ENCODE data around the gene AFM.

GRCh38 chr4:73533515-73534422, 52.2 kb downstream of the AFM start:
- TF ChIP-seq, protein P1, sequence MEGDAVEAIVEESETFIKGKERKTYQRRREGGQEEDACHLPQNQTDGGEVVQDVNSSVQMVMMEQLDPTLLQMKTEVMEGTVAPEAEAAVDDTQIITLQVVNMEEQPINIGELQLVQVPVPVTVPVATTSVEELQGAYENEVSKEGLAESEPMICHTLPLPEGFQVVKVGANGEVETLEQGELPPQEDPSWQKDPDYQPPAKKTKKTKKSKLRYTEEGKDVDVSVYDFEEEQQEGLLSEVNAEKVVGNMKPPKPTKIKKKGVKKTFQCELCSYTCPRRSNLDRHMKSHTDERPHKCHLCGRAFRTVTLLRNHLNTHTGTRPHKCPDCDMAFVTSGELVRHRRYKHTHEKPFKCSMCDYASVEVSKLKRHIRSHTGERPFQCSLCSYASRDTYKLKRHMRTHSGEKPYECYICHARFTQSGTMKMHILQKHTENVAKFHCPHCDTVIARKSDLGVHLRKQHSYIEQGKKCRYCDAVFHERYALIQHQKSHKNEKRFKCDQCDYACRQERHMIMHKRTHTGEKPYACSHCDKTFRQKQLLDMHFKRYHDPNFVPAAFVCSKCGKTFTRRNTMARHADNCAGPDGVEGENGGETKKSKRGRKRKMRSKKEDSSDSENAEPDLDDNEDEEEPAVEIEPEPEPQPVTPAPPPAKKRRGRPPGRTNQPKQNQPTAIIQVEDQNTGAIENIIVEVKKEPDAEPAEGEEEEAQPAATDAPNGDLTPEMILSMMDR (conservative IDR thresholded peaks at IDR 0.05; ENCODE audit: low read length): no peak
- no peak for TF ChIP-seq EZH2phosphoT487 (IDR thresholded peaks at IDR 0.05; ENCODE audit: borderline replicate concordance, low read depth, low read length)
